ENCODE measurements around the gene NPAS2.

DNA sequence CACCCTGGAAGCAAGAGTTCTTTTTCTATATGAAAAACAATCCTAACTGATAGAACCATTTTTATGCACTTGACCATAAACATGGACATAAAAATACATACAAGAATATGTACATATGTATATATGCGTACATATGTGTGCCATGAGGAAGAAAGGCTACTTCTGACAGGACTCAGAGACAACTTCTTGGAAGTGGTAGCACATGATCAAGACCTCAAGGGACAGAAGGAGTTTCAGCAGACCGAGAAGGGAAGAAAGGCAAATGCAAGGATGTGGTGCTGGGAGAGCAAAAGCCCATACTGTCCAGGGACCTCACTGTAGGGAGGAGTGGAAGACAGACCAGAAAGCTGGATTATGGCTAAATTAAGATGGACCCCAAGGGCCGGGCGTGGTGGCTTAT lies 11.4 kb upstream of the NPAS2 start:
- TF ChIP-seq, protein P1, sequence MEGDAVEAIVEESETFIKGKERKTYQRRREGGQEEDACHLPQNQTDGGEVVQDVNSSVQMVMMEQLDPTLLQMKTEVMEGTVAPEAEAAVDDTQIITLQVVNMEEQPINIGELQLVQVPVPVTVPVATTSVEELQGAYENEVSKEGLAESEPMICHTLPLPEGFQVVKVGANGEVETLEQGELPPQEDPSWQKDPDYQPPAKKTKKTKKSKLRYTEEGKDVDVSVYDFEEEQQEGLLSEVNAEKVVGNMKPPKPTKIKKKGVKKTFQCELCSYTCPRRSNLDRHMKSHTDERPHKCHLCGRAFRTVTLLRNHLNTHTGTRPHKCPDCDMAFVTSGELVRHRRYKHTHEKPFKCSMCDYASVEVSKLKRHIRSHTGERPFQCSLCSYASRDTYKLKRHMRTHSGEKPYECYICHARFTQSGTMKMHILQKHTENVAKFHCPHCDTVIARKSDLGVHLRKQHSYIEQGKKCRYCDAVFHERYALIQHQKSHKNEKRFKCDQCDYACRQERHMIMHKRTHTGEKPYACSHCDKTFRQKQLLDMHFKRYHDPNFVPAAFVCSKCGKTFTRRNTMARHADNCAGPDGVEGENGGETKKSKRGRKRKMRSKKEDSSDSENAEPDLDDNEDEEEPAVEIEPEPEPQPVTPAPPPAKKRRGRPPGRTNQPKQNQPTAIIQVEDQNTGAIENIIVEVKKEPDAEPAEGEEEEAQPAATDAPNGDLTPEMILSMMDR (IDR thresholded peaks at IDR 0.05) = no peak
- TF ChIP-seq POLR2A (IDR thresholded peaks at IDR 0.05) (no peak), POLR2AphosphoS5 (IDR thresholded peaks at IDR 0.05) (no peak), EP300 (IDR thresholded peaks at IDR 0.05; ENCODE audit: low read depth) (no peak)

Measured in transverse colon (tissue), 4 donors.